ENCODE measurements around the gene BTBD9. TPM values are rescaled to one million over a fixed set of nuclear protein-coding genes. Genes with fewer than 3 reads are reported as not detected.

Gene BTBD9
- total RNA-seq, 2 donors from 2014 or later: 14.2 to 18.2 TPM

DNA sequence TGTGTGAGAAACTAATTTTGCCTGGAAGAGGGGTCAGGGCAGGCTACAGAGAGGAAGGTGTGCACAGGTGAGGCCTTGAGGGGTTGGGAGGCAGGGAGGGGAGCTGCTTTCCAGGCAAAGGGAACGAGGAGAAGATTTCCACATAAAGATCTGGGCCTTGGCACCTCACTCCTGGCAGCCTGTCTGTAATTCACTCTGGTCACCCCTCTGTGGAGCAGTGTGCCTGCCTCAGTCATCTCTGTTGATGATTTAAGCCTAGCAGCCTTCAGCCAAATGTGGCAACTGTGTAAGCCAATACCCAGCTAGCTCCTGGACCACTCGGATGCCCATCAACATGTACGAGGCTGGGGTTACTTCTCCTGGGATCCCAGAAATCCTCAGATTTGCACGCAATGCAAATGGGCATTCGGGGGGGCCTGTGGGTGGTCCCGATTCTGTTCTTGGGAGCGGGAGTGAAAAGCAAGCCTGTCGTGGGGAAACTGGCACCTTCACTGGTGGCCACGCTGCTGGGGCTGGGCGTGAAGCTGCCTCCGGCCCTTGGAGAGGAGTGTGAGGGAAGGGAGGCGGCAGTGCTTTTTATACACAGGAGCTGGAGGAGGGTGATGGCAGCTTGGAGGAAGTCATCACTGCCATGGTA, 459.8 kb downstream of the BTBD9 start:
- H3K4me3 ChIP-seq: no peak overlapping the region
- H3K4me1 ChIP-seq: no peaks in the 10 kb centered on the region
- DNase-seq (ENCODE audit: low spot score): no peak
- H3K9me3 ChIP-seq: no peaks in the 10 kb centered on the region
- no peak overlapping the region for H3K27ac ChIP-seq
- no peaks in the 10 kb centered on the region for H3K36me3 ChIP-seq
- TF ChIP-seq, protein P1, sequence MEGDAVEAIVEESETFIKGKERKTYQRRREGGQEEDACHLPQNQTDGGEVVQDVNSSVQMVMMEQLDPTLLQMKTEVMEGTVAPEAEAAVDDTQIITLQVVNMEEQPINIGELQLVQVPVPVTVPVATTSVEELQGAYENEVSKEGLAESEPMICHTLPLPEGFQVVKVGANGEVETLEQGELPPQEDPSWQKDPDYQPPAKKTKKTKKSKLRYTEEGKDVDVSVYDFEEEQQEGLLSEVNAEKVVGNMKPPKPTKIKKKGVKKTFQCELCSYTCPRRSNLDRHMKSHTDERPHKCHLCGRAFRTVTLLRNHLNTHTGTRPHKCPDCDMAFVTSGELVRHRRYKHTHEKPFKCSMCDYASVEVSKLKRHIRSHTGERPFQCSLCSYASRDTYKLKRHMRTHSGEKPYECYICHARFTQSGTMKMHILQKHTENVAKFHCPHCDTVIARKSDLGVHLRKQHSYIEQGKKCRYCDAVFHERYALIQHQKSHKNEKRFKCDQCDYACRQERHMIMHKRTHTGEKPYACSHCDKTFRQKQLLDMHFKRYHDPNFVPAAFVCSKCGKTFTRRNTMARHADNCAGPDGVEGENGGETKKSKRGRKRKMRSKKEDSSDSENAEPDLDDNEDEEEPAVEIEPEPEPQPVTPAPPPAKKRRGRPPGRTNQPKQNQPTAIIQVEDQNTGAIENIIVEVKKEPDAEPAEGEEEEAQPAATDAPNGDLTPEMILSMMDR (IDR thresholded peaks at IDR 0.05): no peak
- H3K27me3 ChIP-seq: no peaks in the 10 kb centered on the region

DNA sequence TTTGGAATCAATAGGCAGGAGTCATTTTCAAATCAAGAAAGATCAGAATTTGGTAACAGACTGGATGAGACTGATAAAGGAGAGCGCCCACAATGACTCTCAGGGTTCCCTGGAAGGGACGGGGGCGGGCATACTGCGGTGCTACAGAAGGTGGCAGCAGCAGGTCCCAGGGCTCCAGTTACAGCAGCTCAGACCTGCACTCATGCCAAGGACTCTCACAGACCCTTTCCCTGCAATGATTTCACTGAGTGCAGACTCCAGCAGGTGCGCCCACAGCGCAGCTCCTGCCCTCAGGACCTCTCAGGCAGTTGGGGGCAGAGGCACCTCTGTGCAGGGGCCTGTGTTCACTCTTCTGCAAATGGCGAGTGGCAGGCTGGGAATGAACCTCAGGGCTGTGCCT, 460.4 kb downstream of the BTBD9 start:
- no peaks in the 10 kb centered on the region for H3K4me1 ChIP-seq
- TF ChIP-seq, protein P1 (IDR thresholded peaks at IDR 0.05): no peak
- DNase-seq (ENCODE audit: low spot score): no peak

DNA sequence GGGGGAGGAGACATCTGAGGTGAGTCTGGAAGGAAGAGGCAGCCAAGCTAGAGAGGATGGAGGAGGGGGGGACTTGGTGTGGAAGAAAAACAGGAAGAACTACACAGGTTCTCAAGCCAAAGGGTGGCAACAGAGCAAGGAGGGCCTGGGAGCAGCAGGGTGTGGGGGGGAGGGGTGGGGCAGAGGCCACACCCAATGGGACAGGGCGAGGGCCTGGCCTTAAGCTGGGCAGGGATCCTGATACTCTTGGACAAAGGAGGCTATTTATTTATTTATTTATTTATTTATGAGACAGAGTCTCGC, 461.2 kb downstream of the BTBD9 start:
- Histone ChIP-seq H3K27me3 (no peaks in the 10 kb centered on the region), H3K27ac (no peak overlapping the region), H3K9me3 (no peaks in the 10 kb centered on the region), H3K36me3 (no peaks in the 10 kb centered on the region), H3K4me1 (no peaks in the 10 kb centered on the region), H3K4me3 (no peak overlapping the region)
- TF ChIP-seq, protein P1 (IDR thresholded peaks at IDR 0.05): no peak
- no peak for DNase-seq (ENCODE audit: low spot score)

More for the DNA sequence above, 460.4 kb downstream of the BTBD9 start:
- Histone ChIP-seq H3K4me3 (no peak overlapping the region), H3K9me3 (no peaks in the 10 kb centered on the region), H3K27ac (no peak overlapping the region), H3K27me3 (no peaks in the 10 kb centered on the region), H3K36me3 (no peaks in the 10 kb centered on the region)

DNA sequence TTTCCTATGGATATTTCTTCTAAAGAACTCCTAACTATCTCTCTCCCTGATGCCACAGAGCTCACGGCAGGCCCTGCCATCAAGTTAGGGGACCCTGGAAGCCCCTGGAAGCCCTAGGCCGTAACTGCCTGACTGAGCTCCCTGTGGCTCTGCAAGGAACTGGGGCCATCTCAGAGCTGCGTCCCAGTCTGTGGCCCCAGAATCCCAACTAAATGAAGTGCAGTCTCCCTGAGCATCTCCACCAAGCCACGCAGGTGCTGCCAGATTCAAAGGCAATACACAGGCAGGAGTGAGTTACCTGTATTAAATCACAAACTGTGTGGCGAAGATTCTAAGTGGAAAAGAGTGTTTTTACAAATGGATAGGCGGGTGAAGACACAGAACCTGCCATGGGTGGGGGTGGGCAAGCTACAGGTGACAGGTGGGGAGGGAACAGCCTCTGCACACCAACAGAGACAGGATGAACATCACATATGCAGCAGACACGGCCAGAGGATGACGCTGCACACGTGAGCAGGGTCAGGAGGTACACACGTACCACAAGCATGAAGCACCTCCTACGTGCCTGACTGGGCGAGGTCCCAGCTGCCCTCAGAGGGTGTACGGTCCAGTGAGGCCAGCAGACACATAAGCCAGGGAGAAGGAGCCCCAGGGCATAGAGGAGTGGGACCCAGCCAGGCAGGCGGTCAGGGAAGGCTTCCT, 461.7 kb downstream of the BTBD9 start:
- TF ChIP-seq, protein P1 (IDR thresholded peaks at IDR 0.05): no peak
- Histone ChIP-seq H3K9me3 (no peaks in the 10 kb centered on the region), H3K4me3 (no peak overlapping the region), H3K27me3 (no peaks in the 10 kb centered on the region), H3K36me3 (no peaks in the 10 kb centered on the region), H3K4me1 (no peaks in the 10 kb centered on the region), H3K27ac (no peak overlapping the region)
- no peak for DNase-seq (ENCODE audit: low spot score)

DNA sequence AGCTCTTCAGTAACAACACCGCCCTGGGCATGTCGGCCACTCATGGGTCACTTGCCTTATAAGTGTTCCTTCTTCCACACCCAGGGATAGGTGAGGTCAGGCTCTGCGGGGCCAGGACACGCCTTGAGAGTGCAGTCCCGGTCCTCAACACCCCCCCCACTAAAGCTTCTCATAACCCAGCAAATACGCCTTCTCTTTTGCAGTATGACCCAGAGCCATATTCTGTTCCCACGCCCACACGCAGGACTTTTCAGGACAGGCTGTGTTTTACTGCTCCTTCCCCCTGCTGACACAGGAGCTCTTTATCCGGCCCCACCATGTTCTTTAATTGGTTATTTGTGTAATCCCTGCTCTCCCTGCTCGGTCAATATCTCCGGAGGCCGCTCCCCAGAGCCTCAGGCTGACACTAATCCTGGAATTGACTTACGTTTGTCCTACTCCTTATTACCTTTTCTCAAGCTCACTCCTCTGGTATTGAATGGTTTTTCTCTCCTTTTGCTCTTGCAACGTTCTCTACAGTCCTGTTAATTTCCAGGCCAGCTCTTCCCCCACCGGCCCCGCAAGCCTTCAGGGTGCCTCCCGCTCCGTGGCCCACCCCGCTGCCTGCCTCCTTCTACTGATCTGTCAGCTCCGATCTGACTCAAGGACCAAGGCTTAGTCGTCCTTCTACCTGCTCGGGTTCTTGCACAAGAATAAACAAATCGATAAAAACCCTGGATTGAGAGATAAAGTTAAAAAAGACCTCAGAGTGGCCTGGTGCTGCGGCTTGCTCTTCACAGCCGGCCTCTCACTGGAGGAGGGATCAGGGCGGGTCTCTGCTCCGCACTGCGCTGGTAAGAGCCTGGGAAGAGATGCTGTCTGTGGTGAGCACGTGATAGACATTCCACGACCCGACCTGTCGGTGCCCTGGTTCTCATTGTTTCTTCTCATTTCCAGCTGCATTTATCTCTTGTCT, 462.7 kb downstream of the BTBD9 start:
- no peaks in the 10 kb centered on the region for H3K4me1 ChIP-seq
- H3K4me3 ChIP-seq: no peak overlapping the region
- H3K27me3 ChIP-seq: no peaks in the 10 kb centered on the region
- H3K27ac ChIP-seq: no peak overlapping the region
- H3K36me3 ChIP-seq: no peaks in the 10 kb centered on the region
- DNase-seq (ENCODE audit: low spot score): no peak
- TF ChIP-seq, protein P1 (IDR thresholded peaks at IDR 0.05): no peak
- H3K9me3 ChIP-seq: no peaks in the 10 kb centered on the region

Measured in right atrium auricular region (tissue), 2 donors.